CD4-positive, alpha-beta T cell treated with Interleukin-10 for 1 hour (primary cell): ENCODE measurements around the gene FAM181B.
"Not testable (repeated sequence)": the region's sequence is repeated elsewhere in the genome, so short reads cannot be mapped to it uniquely, and the experiment has no call there.

ENCODE experiments used
- DNase-seq: peaks from one replicate; pipeline ENCODE4 v3.0.0-alpha.2; 2020

Gene FAM181B

GRCh38 chr11:82731691-82732277 lies 1.9 kb downstream of the FAM181B start:
- no peak for DNase-seq

GRCh38 chr11:82730754-82731153 lies 2.9 kb downstream of the FAM181B start:
- no peak for DNase-seq

GRCh38 chr11:82730286-82730685 lies 3.4 kb downstream of the FAM181B start:
- DNase-seq: no peak

GRCh38 chr11:82724026-82724425 lies 9.6 kb downstream of the FAM181B start:
- no peak for DNase-seq

GRCh38 chr11:82722231-82722630 lies 11.4 kb downstream of the FAM181B start:
- DNase-seq: no peak

GRCh38 chr11:82720267-82721065 lies 13.2 kb downstream of the FAM181B start:
- no peak for DNase-seq

- no peak for DNase-seq
Observed at GRCh38 chr11:82719361-82720105, 14.1 kb downstream of the FAM181B start.

- DNase-seq: no peak
Observed at GRCh38 chr11:82718821-82719220, 14.8 kb downstream of the FAM181B start.

- peak; percentile 30 for DNase-seq
Observed at GRCh38 chr11:82718307-82718706, 15.4 kb downstream of the FAM181B start.

- DNase-seq: no peak
Observed at GRCh38 chr11:82714346-82715174, 19.1 kb downstream of the FAM181B start.

- no peak for DNase-seq
Observed at GRCh38 chr11:82711648-82712047, 22.0 kb downstream of the FAM181B start.

GRCh38 chr11:82703796-82704195 lies 29.9 kb downstream of the FAM181B start:
- no peak for DNase-seq

- DNase-seq: no peak
Observed at GRCh38 chr11:82703226-82703625, 30.4 kb downstream of the FAM181B start.

- DNase-seq: peak; percentile 6
Observed at GRCh38 chr11:82701847-82702520, 31.7 kb downstream of the FAM181B start.

- no peak for DNase-seq
Observed at GRCh38 chr11:82698576-82699352, 34.9 kb downstream of the FAM181B start.

- no peak for DNase-seq
Observed at GRCh38 chr11:82692981-82693380, 40.7 kb downstream of the FAM181B start.

- DNase-seq: not testable (repeated sequence)
Observed at GRCh38 chr11:82689347-82689746, 44.3 kb downstream of the FAM181B start.

GRCh38 chr11:82686211-82686610 lies 47.5 kb downstream of the FAM181B start:
- DNase-seq: no peak

- DNase-seq: no peak
Observed at GRCh38 chr11:82683029-82683428, 50.6 kb downstream of the FAM181B start.

GRCh38 chr11:82682003-82682751 lies 51.5 kb downstream of the FAM181B start:
- peak; percentile 57 for DNase-seq

GRCh38 chr11:82680252-82680651 lies 53.4 kb downstream of the FAM181B start:
- DNase-seq: no peak
